Epithelial cell of prostate (primary cell): ENCODE data around the gene PCP4.

ENCODE experiments used
- DNase-seq: peaks from one replicate; pipeline ENCODE4 v3.0.0-alpha.2; 2011; ENCODE audit warnings: low read depth, low spot score
- H3K27ac ChIP-seq: fragments of 450-650 bp; 2 replicates; pipeline ENCODE4 v1.5.1; 2017; ENCODE audit warnings: mild to moderate bottlenecking

The PCP4 gene

GRCh38 chr21:39966786-39967185 is 99.5 kb downstream of the PCP4 start:
- H3K27ac ChIP-seq, result no peak overlapping the region
- DNase-seq, result no peak

- no peak overlapping the region for H3K27ac ChIP-seq
- DNase-seq, result no peak
Measured at GRCh38 chr21:39968010-39968409, 100.8 kb downstream of the PCP4 start.

- no peak for DNase-seq
- no peak overlapping the region for H3K27ac ChIP-seq
Measured at GRCh38 chr21:39969691-39970364, 102.6 kb downstream of the PCP4 start.

GRCh38 chr21:39971956-39972355 is 104.7 kb downstream of the PCP4 start:
- H3K27ac ChIP-seq, result no peak overlapping the region
- DNase-seq, result no peak

GRCh38 chr21:39972471-39972870 is 105.2 kb downstream of the PCP4 start:
- H3K27ac ChIP-seq, result no peak overlapping the region
- no peak for DNase-seq

GRCh38 chr21:39972976-39973770 is 105.9 kb downstream of the PCP4 start:
- no peak overlapping the region for H3K27ac ChIP-seq
- no peak for DNase-seq

GRCh38 chr21:39976800-39977199 is 109.6 kb downstream of the PCP4 start:
- DNase-seq, result no peak
- no peak overlapping the region for H3K27ac ChIP-seq
